Retina (tissue), 1 donor: ENCODE data around the gene LRG1.

Source experiments
- DNase-seq: peaks from one replicate; pipeline ENCODE4 v3.0.0-alpha.2; 2016

LRG1 gene

GRCh38 chr19:4491446-4491845, 48.4 kb downstream of the LRG1 start:
- DNase-seq, result no peak

- DNase-seq, result no peak
These were observed 51.3 kb downstream of the LRG1 start for GRCh38 chr19:4488496-4488895.

- no peak for DNase-seq
These were observed 52.3 kb downstream of the LRG1 start for GRCh38 chr19:4487572-4487971.
